Hepatocyte (in vitro differentiated cells): ENCODE data around the gene INSRR. TPM values are rescaled to one million over a fixed set of nuclear protein-coding genes. Genes with fewer than 3 reads are reported as not detected.
A peak's percentile ranks its signal among the peaks of the same experiment; 100 is the strongest.

Source experiments
- DNase-seq: peaks from one replicate; pipeline ENCODE4 v3.0.0-alpha.2; 2016; ENCODE audit warnings: low spot score
- H2AFZ ChIP-seq: fragments of 200-600 bp; sonication (generic); 2 replicates; pipeline ENCODE4 v1.6.0; 2016; ENCODE audit warnings: antibody characterized with exemption, mild to moderate bottlenecking
- H3K27ac ChIP-seq: fragments of 200-600 bp; sonication (generic); 2 replicates; pipeline ENCODE4 v1.5.1; 2016; ENCODE audit warnings: mild to moderate bottlenecking
- H3K27me3 ChIP-seq: fragments of 200-600 bp; sonication (generic); 2 replicates; pipeline ENCODE4 v1.6.1; 2016
- H3K36me3 ChIP-seq: fragments of 200-600 bp; sonication (generic); replicated peaks from 2 replicates; pipeline ENCODE4 v1.5.1; 2016; ENCODE audit warnings: low read depth; ENCODE audit not compliant: insufficient read depth
- H3K4me1 ChIP-seq: fragments of 200-600 bp; sonication (generic); 2 replicates; pipeline ENCODE4 v1.5.1; 2016; ENCODE audit warnings: mild to moderate bottlenecking, moderate library complexity; ENCODE audit not compliant: insufficient read depth
- H3K4me2 ChIP-seq: fragments of 200-600 bp; sonication (generic); 2 replicates; pipeline ENCODE4 v1.6.0; 2016
- H3K4me3 ChIP-seq: fragments of 200-600 bp; sonication (generic); 2 replicates; pipeline ENCODE4 v1.5.1; 2016; ENCODE audit warnings: mild to moderate bottlenecking
- H3K79me2 ChIP-seq: fragments of 200-600 bp; sonication (generic); 2 replicates; pipeline ENCODE4 v1.6.0; 2017; ENCODE audit warnings: mild to moderate bottlenecking
- H3K9me2 ChIP-seq: fragments of 200-600 bp; sonication (generic); replicated peaks from 2 replicates; pipeline ENCODE4 v1.6.0; 2017; ENCODE audit warnings: mild to moderate bottlenecking; ENCODE audit not compliant: insufficient read depth
- H3K9me3 ChIP-seq: fragments of 200-600 bp; sonication (generic); 2 replicates; pipeline ENCODE4 v1.5.1; 2016; ENCODE audit warnings: low read depth, mild to moderate bottlenecking
- H4K20me1 ChIP-seq: fragments of 200-600 bp; sonication (generic); 2 replicates; pipeline ENCODE4 v1.6.0; 2016; ENCODE audit warnings: mild to moderate bottlenecking; ENCODE audit not compliant: insufficient read depth, poor library complexity, severe bottlenecking
- EZH2 ChIP-seq: fragments of 200-600 bp; sonication (generic); IDR thresholded peaks from 2 replicates; pipeline ENCODE4 v1.6.1; 2016; ENCODE audit warnings: antibody characterized with exemption, mild to moderate bottlenecking, borderline replicate concordance
- EZH2phosphoT487 ChIP-seq: fragments of 200-600 bp; sonication (generic); IDR thresholded peaks from one replicate; pipeline ENCODE4 v1.6.1; 2018; ENCODE audit warnings: antibody characterized with exemption, mild to moderate bottlenecking, low read depth, moderate library complexity; ENCODE audit not compliant: unreplicated experiment, severe bottlenecking
- WGBS: methylation state at CpG from one replicate; pipeline ENCODE4 v1.1.6; 2016; ENCODE audit warnings: low lambda C conversion rate; ENCODE audit errors: missing lambda C conversion rate; 5-methylcytosine and 5-hydroxymethylcytosine counted together
- polyA plus RNA-seq: library from polyadenylated mRNA; unstranded; fragments of >200 nt; fragmentation: Nextera tagmentation; extraction: Ambion mirVana; gene quantifications from 2 replicates; pipeline ENCODE4 v1.2.1, GENCODE V29; 2016
- total RNA-seq: library from RNA; depleted of rRNA; stranded (reverse); fragments of >200 nt; gene quantifications from 2 replicates; pipeline ENCODE4 v1.2.3, GENCODE V29; 2014
- TF ChIP-seq, protein P1 (sequence below): fragments of 200-600 bp; sonication (generic); IDR thresholded peaks from 2 replicates; pipeline ENCODE4 v1.5.1; 2016; ENCODE audit warnings: antibody characterized with exemption, mild to moderate bottlenecking; ENCODE audit not compliant: poor library complexity

Gene INSRR
- total and polyA plus RNA-seq, 2 experiments from 2014 or later = not detected

- no peaks in the 10 kb centered on the region for H3K9me3 ChIP-seq
- H3K9me2 ChIP-seq = no peaks in the 10 kb centered on the region
- H3K4me3 ChIP-seq = no peak overlapping the region
- peak overlapping the region; percentile 37 for H3K27ac ChIP-seq
- no peaks in the 10 kb centered on the region for H3K36me3 ChIP-seq
- H3K4me2 ChIP-seq = no peak overlapping the region
- WGBS = 81% methylated on average over 3 of the region's 3 CpGs
- peaks cover 12% of the 10 kb centered on the region for H3K4me1 ChIP-seq
- peak; percentile 63 for DNase-seq
- no peaks in the 10 kb centered on the region for H3K27me3 ChIP-seq
- H2AFZ ChIP-seq = no peak overlapping the region
- no peaks in the 10 kb centered on the region for H4K20me1 ChIP-seq
- TF ChIP-seq, protein P1, sequence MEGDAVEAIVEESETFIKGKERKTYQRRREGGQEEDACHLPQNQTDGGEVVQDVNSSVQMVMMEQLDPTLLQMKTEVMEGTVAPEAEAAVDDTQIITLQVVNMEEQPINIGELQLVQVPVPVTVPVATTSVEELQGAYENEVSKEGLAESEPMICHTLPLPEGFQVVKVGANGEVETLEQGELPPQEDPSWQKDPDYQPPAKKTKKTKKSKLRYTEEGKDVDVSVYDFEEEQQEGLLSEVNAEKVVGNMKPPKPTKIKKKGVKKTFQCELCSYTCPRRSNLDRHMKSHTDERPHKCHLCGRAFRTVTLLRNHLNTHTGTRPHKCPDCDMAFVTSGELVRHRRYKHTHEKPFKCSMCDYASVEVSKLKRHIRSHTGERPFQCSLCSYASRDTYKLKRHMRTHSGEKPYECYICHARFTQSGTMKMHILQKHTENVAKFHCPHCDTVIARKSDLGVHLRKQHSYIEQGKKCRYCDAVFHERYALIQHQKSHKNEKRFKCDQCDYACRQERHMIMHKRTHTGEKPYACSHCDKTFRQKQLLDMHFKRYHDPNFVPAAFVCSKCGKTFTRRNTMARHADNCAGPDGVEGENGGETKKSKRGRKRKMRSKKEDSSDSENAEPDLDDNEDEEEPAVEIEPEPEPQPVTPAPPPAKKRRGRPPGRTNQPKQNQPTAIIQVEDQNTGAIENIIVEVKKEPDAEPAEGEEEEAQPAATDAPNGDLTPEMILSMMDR = no peak
- H3K79me2 ChIP-seq = no peaks in the 10 kb centered on the region
These were observed 53.0 kb downstream of the INSRR start for GRCh38 chr1:156805766-156806511.

DNA sequence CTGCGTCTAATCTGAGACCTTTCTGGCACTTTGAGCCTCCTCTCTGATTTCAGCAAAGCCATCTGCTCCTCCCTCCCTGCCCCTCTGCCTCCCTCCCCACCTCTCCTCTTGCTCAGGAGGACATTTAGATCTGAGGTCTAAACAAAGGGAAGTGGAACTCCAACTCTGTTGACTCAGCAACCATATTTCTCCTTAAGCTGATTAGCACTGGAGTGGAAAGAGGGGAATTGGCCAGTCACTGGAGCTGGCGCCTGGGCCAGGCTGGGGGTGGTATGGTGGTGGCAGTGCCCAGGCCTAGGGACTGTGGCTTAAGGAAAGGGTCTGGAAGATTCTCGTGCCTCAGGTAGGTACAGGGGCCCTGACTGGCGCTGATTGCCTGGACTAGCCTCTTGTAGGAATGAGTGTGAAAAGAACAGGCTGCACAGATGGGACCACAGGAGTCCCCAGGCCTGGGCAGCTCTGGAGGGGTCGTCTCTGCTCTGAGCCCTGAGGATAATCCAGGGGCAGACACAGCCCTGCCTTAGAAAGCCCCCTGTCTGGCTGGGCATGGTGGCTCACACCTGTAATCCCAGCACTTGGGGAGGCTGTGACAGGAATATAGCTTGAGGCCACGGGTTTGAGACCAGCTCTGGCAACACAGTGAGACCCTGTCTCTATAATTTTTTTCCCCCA is 54.2 kb downstream of the INSRR start:
- TF ChIP-seq EZH2phosphoT487 = no peak
- no peak for TF ChIP-seq EZH2
- TF ChIP-seq, protein P1 = no peak

DNA sequence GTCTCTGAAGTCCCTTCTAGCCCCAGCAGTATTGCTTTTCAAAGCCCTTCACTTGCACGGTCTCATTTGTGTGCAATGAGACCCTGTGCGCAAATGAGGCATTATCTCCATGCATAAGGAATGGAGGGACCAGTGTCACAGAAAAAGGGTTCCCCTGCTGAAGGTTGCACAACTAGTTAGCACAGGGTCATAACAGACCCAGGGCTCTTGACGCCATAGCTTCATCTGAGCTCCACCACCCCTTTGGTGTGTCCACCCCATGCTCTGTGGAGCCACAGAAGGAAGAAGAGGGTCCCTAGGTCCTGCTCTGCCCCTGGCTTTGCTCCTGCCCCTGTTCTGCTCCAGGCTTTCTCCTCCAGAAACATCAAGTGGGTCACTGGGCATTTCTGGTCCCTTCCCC is 54.9 kb downstream of the INSRR start:
- no peaks in the 10 kb centered on the region for H3K27me3 ChIP-seq
- DNase-seq = no peak
- H3K4me1 ChIP-seq = peaks cover 12% of the 10 kb centered on the region
- no peak overlapping the region for H3K4me2 ChIP-seq
- TF ChIP-seq EZH2phosphoT487 (no peak), EZH2 (no peak)
- TF ChIP-seq, protein P1 = no peak
- H4K20me1 ChIP-seq = no peaks in the 10 kb centered on the region
- no peak overlapping the region for H2AFZ ChIP-seq
- no peaks in the 10 kb centered on the region for H3K9me2 ChIP-seq
- no peak overlapping the region for H3K4me3 ChIP-seq
- no peaks in the 10 kb centered on the region for H3K9me3 ChIP-seq
- no peaks in the 10 kb centered on the region for H3K79me2 ChIP-seq
- WGBS = 63% methylated on average over 3 of the region's 3 CpGs
- H3K27ac ChIP-seq = no peak overlapping the region
- no peaks in the 10 kb centered on the region for H3K36me3 ChIP-seq

More for the DNA sequence above, 54.2 kb downstream of the INSRR start:
- H3K9me2 ChIP-seq = no peaks in the 10 kb centered on the region
- H3K36me3 ChIP-seq = no peaks in the 10 kb centered on the region
- H3K4me2 ChIP-seq = no peak overlapping the region
- H2AFZ ChIP-seq = no peak overlapping the region
- no peak overlapping the region for H3K4me3 ChIP-seq
- H3K4me1 ChIP-seq = peaks cover 12% of the 10 kb centered on the region
- DNase-seq = no peak
- WGBS = 68% methylated on average over 6 of the region's 6 CpGs
- H4K20me1 ChIP-seq = no peaks in the 10 kb centered on the region
- H3K9me3 ChIP-seq = no peaks in the 10 kb centered on the region
- H3K79me2 ChIP-seq = no peaks in the 10 kb centered on the region
- no peak overlapping the region for H3K27ac ChIP-seq
- no peaks in the 10 kb centered on the region for H3K27me3 ChIP-seq
